HG03354 (cell line): Measurements from ENCODE around the gene RBFOX2.

Experiments
- ATAC-seq: cut with Tn5 transposase; IDR thresholded peaks from one replicate; pipeline ENCODE4 v1.9.1; 2021; ENCODE audit warnings: mild to moderate bottlenecking; ENCODE audit not compliant: unreplicated experiment, poor library complexity, severe bottlenecking

The RBFOX2 gene

DNA sequence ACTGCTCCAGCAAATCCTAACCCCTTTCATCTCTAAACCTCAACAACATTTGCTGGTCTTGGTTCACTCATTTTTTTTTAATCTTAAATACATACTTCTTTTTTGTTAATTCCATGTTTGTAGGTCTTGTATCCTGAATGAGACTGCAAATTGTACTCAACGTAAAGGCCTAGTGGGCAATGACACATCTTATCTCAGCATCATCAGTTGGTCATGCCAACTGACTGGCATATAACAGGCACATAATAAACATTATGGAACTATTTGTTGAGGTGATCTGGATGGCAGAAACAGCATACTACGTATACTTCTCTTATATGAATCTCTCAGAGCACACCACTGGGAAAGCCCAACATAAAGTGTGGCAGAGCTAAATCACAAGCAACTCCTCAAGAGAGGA lies 116.7 kb downstream of the RBFOX2 start:
- no peak for ATAC-seq

DNA sequence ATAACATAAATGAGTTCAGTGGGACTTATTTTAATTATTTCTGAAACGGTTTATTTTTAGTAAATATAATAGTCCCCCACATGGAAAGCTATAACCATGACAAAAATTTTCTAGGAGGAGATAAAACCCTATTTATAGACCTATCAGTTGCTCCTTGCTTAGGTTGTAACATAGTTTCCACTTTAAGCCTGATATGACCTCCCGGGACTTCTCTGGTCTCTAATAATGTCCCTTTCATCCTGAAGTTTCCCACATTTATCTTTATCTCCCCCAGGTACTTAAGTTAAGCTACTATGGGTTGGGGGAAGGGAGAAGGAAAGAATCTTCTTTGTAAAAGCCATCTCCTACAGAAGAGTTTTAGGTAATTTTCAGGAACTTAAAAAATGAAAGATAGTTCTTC lies 117.7 kb downstream of the RBFOX2 start:
- no peak for ATAC-seq

DNA sequence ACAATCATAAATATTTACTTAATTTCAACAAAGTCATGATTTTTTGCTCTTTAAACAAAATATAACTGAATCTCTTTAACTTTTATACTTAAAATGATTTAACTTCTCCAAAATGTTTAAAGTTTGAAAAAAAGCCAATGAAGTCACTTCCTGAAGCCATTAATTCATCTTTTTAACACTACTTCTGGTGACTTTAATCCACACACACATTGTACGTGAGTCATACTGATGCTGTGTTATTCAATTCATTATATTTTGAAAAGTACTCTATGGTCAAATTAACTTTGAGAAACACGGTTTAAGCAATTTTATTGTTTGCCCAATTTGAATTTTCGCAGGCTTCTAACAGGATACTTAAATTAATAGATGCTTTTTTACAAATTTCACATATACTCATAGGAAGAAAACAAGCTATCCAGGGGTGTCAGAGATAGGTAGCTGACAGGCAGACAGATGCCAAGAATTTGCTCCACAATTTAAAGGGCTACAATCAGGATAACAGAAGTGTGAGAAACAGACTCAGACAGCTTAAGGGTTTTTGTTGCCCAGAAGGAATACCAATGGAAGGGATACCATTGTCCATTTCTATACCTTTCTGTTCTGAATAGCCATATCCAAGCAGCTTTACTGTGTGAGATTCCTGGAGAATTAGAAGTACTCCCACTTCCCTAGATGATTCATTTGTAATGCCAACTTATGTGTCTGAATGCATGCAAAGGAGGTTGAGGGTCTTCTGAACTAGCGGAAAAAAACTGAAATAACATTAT lies 118.4 kb downstream of the RBFOX2 start:
- no peak for ATAC-seq

DNA sequence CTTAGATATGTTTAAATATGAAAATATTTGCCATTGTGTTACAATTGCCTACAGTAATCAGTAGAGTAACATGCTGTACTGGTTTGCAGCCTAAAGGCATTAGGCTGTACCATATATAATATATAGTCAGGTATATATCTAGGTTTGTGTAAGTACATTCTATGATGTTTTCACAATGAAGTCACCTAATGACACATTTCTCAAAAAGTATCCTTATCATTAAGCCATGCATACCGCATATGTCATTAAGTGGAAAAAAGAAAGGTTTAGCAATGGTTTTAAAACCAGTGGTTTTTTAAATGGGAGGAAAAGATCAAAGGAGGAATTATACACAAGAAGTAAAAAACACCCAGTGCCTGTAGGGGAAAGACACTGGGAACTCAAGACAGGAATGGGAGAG lies 122.7 kb downstream of the RBFOX2 start:
- ATAC-seq, result no peak

DNA sequence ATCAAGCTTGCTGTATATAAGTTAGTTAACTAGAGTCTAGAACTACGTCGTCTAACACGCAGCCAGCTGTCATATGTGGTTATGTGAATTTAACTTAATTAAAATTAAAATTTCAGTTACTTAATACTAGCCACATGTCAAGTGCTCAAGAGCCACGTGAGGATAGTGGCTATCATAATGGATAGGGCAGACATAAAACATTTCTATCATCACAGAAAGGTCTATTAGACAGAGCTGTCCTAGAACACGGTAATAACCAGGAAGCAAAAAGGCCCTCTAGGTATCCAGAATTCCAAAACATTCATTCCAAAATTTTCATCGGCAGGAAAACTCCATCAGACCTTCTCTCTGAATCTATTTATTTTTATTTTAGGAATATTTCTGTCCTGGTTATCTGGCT lies 123.9 kb downstream of the RBFOX2 start:
- ATAC-seq, result no peak

DNA sequence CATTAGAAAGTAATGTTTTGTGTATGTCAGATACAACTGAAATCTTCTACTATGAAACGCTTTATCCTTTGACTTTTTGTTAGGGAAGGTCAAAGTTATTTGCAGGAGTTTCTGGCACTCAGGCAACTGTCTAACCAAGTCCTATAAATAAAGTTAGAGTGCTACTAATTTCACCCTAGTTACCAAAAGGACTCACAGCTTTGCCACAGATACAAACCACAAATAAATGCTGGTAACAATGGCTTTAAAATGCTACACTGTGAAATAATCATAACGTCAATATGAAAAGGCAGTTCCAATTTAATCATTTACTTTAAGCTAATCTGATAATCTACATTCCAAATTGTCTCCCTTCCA lies 124.3 kb downstream of the RBFOX2 start:
- no peak for ATAC-seq

DNA sequence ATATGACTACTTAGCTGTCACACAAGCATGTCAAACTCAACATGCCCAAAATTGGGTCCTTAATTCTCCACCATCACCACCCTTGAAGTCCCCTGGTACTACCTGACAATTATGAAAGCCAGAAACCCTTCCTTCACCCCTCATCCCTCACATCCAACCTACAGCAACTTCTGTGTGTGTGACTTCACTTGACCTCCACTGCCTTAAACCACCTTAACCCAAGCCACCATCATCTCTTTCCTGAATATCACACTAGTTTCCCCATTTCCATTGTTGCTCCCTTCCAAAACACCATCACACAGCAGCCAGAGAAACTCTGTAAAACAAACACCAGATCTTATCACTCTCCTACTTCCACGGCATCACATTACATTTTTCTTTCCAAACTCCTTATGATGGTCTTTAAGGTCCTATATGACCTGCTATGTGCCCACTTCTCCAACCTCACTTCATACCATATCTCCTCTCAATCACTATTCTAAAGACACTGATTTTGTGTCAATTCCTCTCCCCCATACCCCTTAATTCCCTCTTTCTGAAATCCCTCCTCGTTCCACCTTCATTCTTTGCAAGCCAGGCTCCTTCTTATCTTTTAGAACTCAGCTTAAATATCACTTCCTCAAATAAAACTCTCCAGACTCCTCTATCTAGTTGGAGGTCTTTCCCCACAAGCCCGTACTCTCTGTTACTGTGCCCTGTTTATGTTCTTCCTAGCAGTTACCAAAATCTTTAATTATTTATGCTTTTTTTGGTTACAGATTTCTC lies 124.9 kb downstream of the RBFOX2 start:
- no peak for ATAC-seq

DNA sequence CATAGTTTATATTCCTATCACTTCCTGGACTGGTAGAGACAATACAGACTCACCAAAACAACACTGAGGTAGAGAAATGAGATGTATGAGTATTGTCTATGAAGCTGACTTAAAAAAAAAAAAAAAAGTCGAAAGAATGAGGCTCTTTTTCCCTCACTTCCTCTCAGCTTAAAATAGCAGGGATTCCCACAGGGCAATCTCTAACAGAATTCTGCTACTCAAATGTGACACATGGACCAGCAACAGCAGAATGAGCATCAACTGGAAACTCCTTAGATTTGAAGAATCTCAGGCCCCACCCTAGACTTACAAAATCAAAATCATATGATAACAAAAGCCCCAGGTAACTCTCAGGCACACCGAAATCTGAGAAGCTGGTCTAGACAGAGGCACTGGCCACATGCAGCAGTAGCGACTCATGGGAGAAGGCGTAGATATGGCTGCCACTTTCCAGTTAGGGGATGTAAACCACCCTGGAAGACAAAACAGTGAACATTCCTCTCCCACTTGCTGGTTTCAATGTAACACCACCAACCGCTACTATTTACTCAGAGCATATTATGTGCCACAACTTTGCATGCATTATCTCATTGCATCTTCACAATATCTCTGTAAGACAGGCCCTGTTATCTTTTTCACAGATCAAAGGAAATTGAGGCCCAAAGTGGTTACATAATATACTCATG lies 128.0 kb downstream of the RBFOX2 start:
- ATAC-seq, result no peak

DNA sequence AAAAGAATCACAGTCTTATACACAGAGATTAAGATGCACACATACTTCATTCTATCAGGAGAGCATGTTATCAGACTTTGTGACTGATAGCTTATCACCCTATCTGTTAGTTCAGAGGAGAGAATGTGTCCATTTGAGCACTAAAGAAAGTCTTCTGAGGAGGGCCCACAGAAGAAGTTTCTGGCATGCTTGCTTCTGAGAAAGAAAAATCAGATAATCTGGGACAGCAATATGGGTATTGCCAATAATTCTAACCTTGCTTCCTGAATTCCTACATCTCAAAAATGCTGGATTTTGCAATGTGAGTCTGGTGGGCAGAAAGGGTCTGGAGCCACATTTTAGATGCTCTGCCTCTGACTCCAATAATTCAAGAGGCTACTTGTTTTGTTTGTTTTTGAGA lies 128.9 kb downstream of the RBFOX2 start:
- no peak for ATAC-seq

DNA sequence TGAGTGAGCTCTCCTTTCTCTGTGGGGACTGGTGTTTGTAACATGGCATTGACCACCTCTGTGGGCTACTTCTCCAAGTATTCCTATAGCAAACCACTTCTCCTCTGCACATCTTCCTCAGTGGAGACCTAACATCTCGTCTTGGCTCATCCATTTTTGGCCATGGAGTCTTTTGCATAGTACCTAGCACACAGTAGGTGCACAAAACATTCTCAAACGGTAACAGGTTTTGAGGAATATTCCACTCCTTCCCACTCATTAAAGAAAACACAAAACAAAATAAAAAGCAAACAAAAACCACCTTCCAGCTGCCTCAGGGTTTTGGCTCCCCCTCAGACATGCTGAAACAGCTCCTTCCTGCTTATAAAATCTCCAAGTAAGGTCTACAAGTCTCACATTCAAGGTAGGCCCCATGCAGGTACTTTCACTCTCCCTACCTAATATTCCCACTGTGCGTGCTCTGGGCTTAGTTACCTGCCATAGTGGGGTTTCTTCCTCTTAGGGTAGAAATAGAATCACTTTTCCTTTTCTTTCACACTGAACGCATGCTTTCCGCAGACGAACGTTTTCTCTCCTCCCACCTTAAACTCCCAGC lies 132.4 kb downstream of the RBFOX2 start:
- no peak for ATAC-seq

DNA sequence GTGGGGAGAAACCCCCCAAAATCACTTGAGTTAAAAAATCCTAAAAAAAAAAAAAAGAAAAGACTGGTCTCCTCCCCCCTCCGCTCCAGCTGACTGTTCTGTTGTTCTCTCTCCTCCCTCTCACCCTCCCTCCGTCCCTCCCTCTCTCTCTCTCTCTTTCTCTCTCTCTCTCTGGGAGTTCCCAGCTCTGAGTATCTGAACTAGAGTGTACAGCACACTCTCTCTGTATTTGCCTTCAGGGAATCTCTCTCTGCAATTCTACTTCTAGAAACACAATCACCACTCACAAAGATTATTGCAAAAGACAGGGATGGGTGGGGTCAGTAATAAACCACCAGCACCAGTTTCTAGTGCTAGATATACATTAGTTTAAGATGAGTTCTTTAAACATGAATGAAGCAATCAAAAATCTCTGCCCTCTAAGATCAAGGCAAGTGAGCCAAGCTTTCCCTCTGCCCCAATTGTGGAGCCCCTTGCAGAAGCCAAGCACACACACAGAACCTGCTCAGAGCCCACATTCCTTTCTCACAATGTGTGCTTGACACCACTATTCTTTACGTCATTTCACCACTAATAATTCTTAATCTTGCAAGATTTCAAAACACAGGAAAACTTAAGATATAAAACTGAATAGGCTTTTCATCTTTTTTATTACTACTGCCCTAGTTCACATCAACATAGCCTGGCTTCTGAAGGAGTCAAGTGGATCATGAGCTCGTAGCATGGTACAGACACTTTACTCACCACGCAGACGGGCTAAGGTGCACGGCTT lies 133.5 kb downstream of the RBFOX2 start:
- ATAC-seq, result no peak

DNA sequence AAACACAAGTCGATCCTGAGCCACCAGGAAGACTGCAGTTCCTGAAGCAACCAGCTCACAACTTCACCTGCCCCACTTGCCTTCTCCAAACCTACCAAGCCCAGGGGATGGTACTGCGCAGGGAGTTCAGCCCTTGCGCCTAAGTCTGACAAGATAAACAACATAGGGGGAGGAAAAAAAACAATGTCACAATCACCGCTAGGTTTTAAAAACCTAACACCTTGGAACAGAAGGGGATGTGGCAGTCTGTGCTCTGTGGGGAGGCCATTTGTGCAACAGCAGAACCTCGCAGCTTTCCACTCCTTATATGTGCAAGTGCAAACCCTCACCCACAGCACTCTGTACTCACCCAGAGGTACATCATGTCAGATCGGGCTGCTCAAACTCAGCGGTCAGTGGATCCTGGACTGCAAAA lies 134.2 kb downstream of the RBFOX2 start:
- no peak for ATAC-seq

DNA sequence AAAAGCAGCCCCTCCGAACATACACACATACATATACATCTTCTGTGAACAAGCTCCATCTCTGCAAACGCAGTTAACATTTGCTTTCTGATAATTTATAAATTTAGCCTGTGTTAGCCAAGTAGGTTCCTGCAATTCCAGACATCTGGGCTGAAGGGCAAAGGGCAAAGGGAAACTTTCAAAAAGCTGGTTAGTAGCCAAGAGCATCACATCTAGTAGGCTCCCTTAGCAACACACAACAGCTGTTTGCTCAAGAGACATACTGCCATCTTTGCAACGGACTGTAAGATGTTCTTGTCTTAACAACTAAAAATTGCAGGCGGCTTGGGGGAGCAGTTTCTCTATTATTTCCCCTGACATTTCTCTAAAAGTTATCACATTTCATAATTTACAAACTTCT lies 134.9 kb downstream of the RBFOX2 start:
- ATAC-seq, result no peak

DNA sequence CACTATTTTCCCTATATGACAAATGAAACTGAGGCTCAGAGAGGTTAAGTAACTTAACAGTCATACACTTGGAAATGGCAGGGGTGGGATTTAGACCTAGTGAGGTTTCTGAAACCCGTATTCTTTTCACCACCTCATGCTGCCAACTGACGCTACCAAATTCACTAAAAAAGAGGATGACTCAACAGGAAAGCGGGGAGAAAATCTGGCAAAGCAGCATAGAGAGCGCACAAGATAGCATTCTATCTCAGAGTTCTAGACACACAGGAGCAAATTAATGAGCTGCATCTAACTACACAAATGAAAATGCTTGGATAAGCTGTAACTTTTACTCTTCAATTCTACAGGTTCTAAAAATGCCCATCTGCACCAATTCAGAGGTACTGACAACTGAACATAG lies 136.4 kb downstream of the RBFOX2 start:
- no peak for ATAC-seq

DNA sequence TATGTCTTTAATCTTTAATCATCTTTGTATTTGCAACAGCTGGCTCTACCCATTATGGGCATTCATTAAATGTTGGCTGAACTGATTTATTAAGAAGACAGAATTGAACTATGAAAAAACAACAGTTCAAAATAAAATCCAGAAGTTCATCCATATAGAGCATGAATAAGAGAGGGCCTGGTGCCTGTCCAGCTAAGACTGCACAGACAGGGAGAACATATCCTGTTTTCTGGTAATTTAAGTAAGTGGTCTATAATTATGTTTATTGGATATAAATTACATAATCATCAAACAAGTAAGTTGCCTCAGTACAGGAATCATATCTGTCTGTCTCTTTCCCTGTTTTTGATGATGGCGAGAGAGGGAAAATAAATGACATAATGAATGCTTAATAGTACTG lies 137.2 kb downstream of the RBFOX2 start:
- ATAC-seq, result no peak

DNA sequence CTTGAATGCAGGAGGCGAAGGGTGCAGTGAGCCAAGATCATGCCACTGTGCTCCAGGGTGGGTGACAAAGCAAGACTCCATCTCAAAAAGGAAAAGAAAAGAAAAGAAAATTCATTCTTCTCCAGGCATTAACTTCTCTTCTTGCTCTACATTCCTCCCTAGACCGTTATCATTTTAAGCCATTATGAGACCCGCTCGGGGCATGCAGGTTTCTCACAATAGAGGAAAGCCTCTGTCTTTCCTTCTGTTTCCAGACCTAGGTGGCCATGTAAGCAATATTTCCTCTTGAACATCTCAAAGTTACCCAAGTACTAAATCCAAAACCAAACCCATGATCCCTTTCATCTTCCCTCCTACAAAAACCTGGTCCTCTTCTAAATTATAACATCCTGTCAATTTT lies 139.6 kb downstream of the RBFOX2 start:
- ATAC-seq, result no peak

DNA sequence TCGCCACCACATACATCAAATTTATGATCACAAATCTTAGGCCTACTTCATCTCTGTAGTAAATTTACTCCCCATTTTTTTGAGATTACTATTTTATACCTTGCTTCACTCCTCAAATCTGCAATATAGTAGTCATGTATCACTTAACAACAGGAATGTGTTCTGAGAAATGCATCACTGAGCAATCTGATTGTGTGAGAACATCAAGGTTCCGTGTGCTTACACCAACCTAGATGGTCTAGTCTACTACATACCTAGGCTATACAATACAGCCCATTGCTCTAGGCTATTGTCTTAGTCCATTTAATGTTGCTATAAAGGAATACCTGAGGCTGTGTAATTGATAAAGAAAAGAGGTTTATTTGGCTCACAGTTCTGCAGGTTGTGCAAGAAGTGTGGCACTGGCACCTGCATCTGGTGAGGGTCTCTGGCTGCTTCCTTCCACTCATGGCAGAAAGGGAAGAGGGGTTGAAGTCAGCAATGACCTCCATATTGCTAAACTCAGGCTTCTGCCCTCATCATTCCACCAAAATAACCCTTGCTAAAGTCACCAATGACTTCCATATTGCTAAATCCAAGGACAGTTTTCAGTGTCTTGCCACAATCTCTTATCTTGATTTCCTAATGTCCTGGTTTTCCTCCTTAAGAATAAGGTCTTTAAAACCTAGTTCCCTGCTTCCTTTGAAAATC lies 140.3 kb downstream of the RBFOX2 start:
- ATAC-seq, result no peak

DNA sequence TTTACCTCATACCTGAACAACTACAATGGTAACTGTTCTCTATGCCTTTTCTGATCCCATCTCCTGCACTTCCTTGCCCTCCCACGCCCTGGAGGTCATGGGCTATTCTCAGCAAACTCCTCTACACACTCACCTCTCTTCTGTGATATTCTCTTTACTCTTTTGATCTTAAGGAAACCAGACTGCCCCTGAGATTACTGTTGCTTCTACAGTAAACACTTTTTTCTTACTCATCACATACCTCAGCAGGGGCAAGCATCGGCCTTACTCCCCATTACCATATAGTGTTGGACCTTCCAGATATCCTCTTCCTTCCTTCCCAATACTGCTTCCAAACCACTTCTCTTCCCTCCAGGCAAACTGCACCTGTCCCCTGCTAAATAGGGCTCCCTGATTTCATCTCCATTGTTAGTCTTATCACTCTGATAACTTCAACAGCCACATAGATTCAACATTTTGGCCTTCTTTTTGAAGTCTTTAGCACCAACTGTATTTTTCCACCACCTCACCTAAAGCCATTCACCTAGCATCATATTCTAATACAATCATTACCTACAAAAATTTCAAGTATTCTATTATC lies 141.2 kb downstream of the RBFOX2 start:
- no peak for ATAC-seq

DNA sequence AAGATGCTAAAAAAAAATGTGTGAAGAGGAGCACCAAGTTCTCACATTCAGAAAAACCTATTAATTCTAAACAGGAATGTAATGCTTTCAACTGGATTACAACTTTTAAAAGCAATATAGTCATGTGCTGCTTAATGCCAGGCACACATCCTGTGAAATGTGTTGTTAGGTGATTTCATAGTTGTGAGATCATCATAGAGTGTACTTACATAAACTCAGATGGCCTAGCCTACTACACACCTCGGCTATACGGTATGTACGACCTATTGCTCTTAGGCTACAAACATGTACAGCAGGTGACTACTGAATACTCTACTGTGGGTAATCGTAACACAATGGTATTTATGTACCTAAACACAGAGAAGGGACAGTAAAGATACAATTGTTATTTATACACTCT lies 142.3 kb downstream of the RBFOX2 start:
- no peak for ATAC-seq
